Uterus (tissue), 2 donors: ENCODE data around the gene SFTPB.
"Not testable (repeated sequence)": the region's sequence is repeated elsewhere in the genome, so short reads cannot be mapped to it uniquely, and the experiment has no call there.

Experiments used
- POLR2A ChIP-seq, 2 donors: fragments of 450-650 bp; IDR thresholded peaks; one replicate each; pipeline ENCODE4 v1.6.1; 2016; ENCODE audit warnings: antibody characterized with exemption in 2 of 2, mild to moderate bottlenecking in 1 of 2, moderate library complexity in 1 of 2
- TF ChIP-seq, protein P1 (sequence below), 4 experiments: fragments of 200-600 bp in 2 of 4; fragments of 450-650 bp in 2 of 4; sonication (generic) in 2 of 4; IDR thresholded peaks; one replicate each; pipeline ENCODE4 v1.5.1; 2016 to 2019; ENCODE audit warnings: antibody characterized with exemption in 4 of 4, mild to moderate bottlenecking in 2 of 4, moderate library complexity in 1 of 4

DNA sequence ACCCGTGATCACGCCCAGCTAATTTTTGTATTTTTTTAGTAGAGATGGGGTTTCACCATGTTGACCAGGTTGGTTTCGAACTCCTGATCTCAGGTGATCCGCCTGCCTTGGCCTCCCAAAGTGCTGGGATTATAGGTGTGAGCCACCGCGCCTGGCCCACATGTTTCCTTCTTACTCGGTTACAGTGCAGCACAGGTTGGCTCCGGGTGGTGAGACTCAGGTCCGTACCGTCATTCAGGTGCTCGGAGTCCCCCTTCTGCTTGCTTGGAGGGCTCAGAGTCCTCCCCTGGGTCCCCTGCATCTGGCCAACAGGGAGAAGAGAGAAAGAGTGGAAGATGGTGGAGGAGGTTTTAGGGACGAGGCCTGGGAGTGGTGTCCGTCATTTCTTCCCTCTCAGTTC, 2.4 kb upstream of the SFTPB start:
- TF ChIP-seq POLR2A (IDR thresholded peaks at IDR 0.05) = not testable (repeated sequence)
- TF ChIP-seq, protein P1, sequence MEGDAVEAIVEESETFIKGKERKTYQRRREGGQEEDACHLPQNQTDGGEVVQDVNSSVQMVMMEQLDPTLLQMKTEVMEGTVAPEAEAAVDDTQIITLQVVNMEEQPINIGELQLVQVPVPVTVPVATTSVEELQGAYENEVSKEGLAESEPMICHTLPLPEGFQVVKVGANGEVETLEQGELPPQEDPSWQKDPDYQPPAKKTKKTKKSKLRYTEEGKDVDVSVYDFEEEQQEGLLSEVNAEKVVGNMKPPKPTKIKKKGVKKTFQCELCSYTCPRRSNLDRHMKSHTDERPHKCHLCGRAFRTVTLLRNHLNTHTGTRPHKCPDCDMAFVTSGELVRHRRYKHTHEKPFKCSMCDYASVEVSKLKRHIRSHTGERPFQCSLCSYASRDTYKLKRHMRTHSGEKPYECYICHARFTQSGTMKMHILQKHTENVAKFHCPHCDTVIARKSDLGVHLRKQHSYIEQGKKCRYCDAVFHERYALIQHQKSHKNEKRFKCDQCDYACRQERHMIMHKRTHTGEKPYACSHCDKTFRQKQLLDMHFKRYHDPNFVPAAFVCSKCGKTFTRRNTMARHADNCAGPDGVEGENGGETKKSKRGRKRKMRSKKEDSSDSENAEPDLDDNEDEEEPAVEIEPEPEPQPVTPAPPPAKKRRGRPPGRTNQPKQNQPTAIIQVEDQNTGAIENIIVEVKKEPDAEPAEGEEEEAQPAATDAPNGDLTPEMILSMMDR (IDR thresholded peaks at IDR 0.05) = not testable (repeated sequence)
